Hepatocyte (in vitro differentiated cells): ENCODE results near the gene C6orf132.

Experiments used
- CTCF ChIP-seq: fragments of 200-600 bp; sonication (generic); IDR thresholded peaks from 2 replicates; pipeline ENCODE4 v1.5.1; 2016; ENCODE audit warnings: antibody characterized with exemption, mild to moderate bottlenecking; ENCODE audit not compliant: poor library complexity
- EZH2 ChIP-seq: fragments of 200-600 bp; sonication (generic); IDR thresholded peaks from 2 replicates; pipeline ENCODE4 v1.6.1; 2016; ENCODE audit warnings: antibody characterized with exemption, mild to moderate bottlenecking, borderline replicate concordance
- EZH2phosphoT487 ChIP-seq: fragments of 200-600 bp; sonication (generic); IDR thresholded peaks from one replicate; pipeline ENCODE4 v1.6.1; 2018; ENCODE audit warnings: antibody characterized with exemption, mild to moderate bottlenecking, low read depth, moderate library complexity; ENCODE audit not compliant: unreplicated experiment, severe bottlenecking

GRCh38 chr6:42059743-42060142, 82.7 kb downstream of the C6orf132 start:
- no peak for TF ChIP-seq CTCF
- TF ChIP-seq EZH2 = no peak
- TF ChIP-seq EZH2phosphoT487 = no peak
